ENCODE results near the gene VPREB1.
"Not testable (repeated sequence)": the region's sequence is repeated elsewhere in the genome, so short reads cannot be mapped to it uniquely, and the experiment has no call there.

- not testable (repeated sequence) for TF ChIP-seq CTCF (conservative IDR thresholded peaks at IDR 0.05; ENCODE audit: low read depth, low read length); POLR2A (IDR thresholded peaks at IDR 0.05; ENCODE audit: low read depth, low read length); MXI1 (IDR thresholded peaks at IDR 0.05; ENCODE audit: borderline replicate concordance, low read depth, low read length); RCOR1 (IDR thresholded peaks at IDR 0.05; ENCODE audit: insufficient replicate concordance, low read length)
Measured at GRCh38 chr22:22221043-22221442, 23.5 kb upstream of the VPREB1 start.
